GM12878 (cell line): ENCODE data around the gene KICS2. TPM values are rescaled to one million over a fixed set of nuclear protein-coding genes. Genes with fewer than 3 reads are reported as not detected.
"Not testable (repeated sequence)": the region's sequence is repeated elsewhere in the genome, so short reads cannot be mapped to it uniquely, and the experiment has no call there.

Source experiments
- ATAC-seq: fragments of 200-7000 bp; cut with Tn5 transposase; 3 replicates; pipeline ENCODE4 v1.9.1; 2020; ENCODE audit warnings: mild to moderate bottlenecking, moderate library complexity
- BruUV-seq: library from RNA; stranded (reverse); fragments of 400-500 nt; replicated peaks from 2 replicates; lab custom pipeline; 2021; lab: Mats Ljungman, UMichigan
- CTCF ChIA-PET: fragments of 300-600 bp; sonication (Branson Sonifier 250); formaldehyde crosslinking; extraction: SDS; loops from one replicate; lab custom pipeline; 2021; ENCODE audit warnings: inconsistent platforms; lab: Yijun Ruan, JAX
- POLR2A ChIA-PET: fragments of 350-600 bp; formaldehyde crosslinking; extraction: SDS; loops from one replicate; lab custom pipeline; 2021; ENCODE audit warnings: inconsistent platforms; lab: Charles Lee
- RAD21 ChIA-PET: fragments of 300-600 bp; sonication (Branson Sonifier 250); formaldehyde crosslinking; loops from one replicate; lab custom pipeline; 2023; ENCODE audit warnings: antibody characterized with exemption; ENCODE audit not compliant: unreplicated experiment; lab: Charles Lee
- SMC1A ChIA-PET: fragments of 300-600 bp; sonication (Branson Sonifier 250); formaldehyde crosslinking; loops from one replicate; lab custom pipeline; 2023; ENCODE audit not compliant: unreplicated experiment, uncharacterized antibody; lab: Charles Lee
- DNase-seq: peaks from one replicate; pipeline ENCODE4 v3.0.0-alpha.2; 2011; ENCODE audit warnings: low read depth, low spot score
- FAIRE-seq: peaks from 3 replicates; lab custom pipeline; 2011; peaks lifted over from hg19 to GRCh38; lab: Jason Lieb, UNC
- H2AFZ ChIP-seq: 2 replicates; pipeline ENCODE4 v1.6.0; 2011; ENCODE audit warnings: low read depth, low read length, control low read depth; ENCODE audit not compliant: control insufficient read depth
- H3K27ac ChIP-seq: 2 replicates; pipeline ENCODE4 v1.5.1; 2011; ENCODE audit warnings: control low read depth; ENCODE audit not compliant: control insufficient read depth, insufficient read depth
- H3K27me3 ChIP-seq, 2 experiments: replicated peaks in 1 of 2; 2 replicates each; pipeline versions ENCODE4 v1.6.0 to v1.6.1; 2011; ENCODE audit warnings: low read length in 1 of 2; ENCODE audit not compliant: control insufficient read depth in 2 of 2, insufficient read depth in 2 of 2
- H3K36me3 ChIP-seq, 2 experiments: 2 replicates each; pipeline ENCODE4 v1.5.1; 2011; ENCODE audit warnings: low read length in 1 of 2; ENCODE audit not compliant: control insufficient read depth in 2 of 2, insufficient read depth in 2 of 2
- H3K4me1 ChIP-seq: 2 replicates; pipeline ENCODE4 v1.6.1; 2011; ENCODE audit warnings: mild to moderate bottlenecking, low read length, moderate library complexity, mixed read lengths; ENCODE audit not compliant: control insufficient read depth, insufficient read depth
- H3K4me2 ChIP-seq: 2 replicates; pipeline ENCODE4 v1.6.0; 2011; ENCODE audit warnings: control low read depth; ENCODE audit not compliant: control insufficient read depth, insufficient read depth
- H3K4me3 ChIP-seq: fragments of 200-600 bp; sonication (generic); 2 replicates; pipeline ENCODE4 v1.5.1; 2016
- H3K79me2 ChIP-seq: 2 replicates; pipeline ENCODE4 v1.6.0; 2011; ENCODE audit warnings: low read length; ENCODE audit not compliant: control insufficient read depth, insufficient read depth
- H3K9ac ChIP-seq: 2 replicates; pipeline ENCODE4 v1.8.0; 2011; ENCODE audit warnings: low read length, control low read depth, mixed read lengths; ENCODE audit not compliant: control insufficient read depth, insufficient read depth
- H3K9me3 ChIP-seq: replicated peaks from 3 replicates; pipeline ENCODE4 v1.5.1; 2011; ENCODE audit warnings: mild to moderate bottlenecking, low read length; ENCODE audit not compliant: control insufficient read depth, insufficient read depth
- H4K20me1 ChIP-seq: 2 replicates; pipeline ENCODE4 v1.6.0; 2011; ENCODE audit not compliant: control insufficient read depth, insufficient read depth
- HDAC6 ChIP-seq: fragments of 200-600 bp; sonication (generic); IDR thresholded peaks from one replicate; pipeline ENCODE4 v1.8.0; 2017; ENCODE audit warnings: antibody characterized with exemption; ENCODE audit not compliant: unreplicated experiment
- HSF1 ChIP-seq: fragments of 150-350 bp; IDR thresholded peaks from 2 replicates; pipeline ENCODE4 v1.6.1; 2014; ENCODE audit warnings: mild to moderate bottlenecking, low read depth, low read length
- SMARCA5 ChIP-seq: fragments of 450-650 bp; IDR thresholded peaks from 2 replicates; pipeline ENCODE4 v1.6.1; 2017; ENCODE audit warnings: mild to moderate bottlenecking
- WGBS: methylation state at CpG from one replicate; pipeline ENCODE4 v1.1.6; 2016; ENCODE audit warnings: low lambda C conversion rate; ENCODE audit not compliant: insufficient replicate concordance, insufficient coverage; ENCODE audit errors: missing lambda C conversion rate; 5-methylcytosine and 5-hydroxymethylcytosine counted together
- in situ Hi-C: fragments of 300-500 bp; cut with MboI; formaldehyde crosslinking; loops from 9 replicates; pipeline ENCODE4 v1.14.3; 2018; ENCODE audit warnings: mixed read lengths
- intact Hi-C: fragments of 100-400 bp; cut with micrococcal nuclease; formaldehyde crosslinking; loops from one replicate; pipeline ENCODE4 v1.14.2; 2022; ENCODE audit not compliant: unreplicated experiment
- polyA plus RNA-seq, 11 experiments: library from polyadenylated mRNA; depleted of rRNA in 4 of 11; unstranded in 6 of 11; stranded (reverse) in 5 of 11; fragments of >200 nt; fragmentation: Nextera tagmentation in 4 of 11; fragmentation: Illumina TruSeq in 1 of 11; extraction: Ambion mirVana in 4 of 11; extraction: Trizol in 1 of 11; gene quantifications; 1 replicate in 1 of 11; 2 replicates in 10 of 11; pipeline versions ENCODE4 v1.2.1 to v1.2.3, GENCODE V29; 2011 to 2016; ENCODE audit warnings: inconsistent platforms in 2 of 11, missing spikeins in 2 of 11, low read depth in 1 of 11
- total RNA-seq, 4 experiments: library from RNA; depleted of rRNA in 3 of 4; stranded (reverse); fragments of >200 nt in 3 of 4; fragmentation: Illumina TruSeq in 1 of 4; extraction: Trizol in 1 of 4; gene quantifications; 2 replicates each; pipeline versions ENCODE4 v1.2.1 to v1.2.3, GENCODE V29; 2013 to 2021

KICS2 gene
- total and polyA plus RNA-seq, 10 of the 15 experiments (the other 5 are each of a cell fraction or from before 2014, with no cell fraction given) = 3.9 to 13.1 (median 9.5) TPM

GRCh38 chr12:64217643-64218042 lies 4.5 kb downstream of the KICS2 start:
- H3K4me3 ChIP-seq, intact Hi-C loops, POLR2A ChIA-PET, H4K20me1 ChIP-seq, H3K9ac ChIP-seq, DNase-seq, FAIRE-seq, H3K27ac ChIP-seq, BruUV-seq, H3K4me2 ChIP-seq, H2AFZ ChIP-seq, H3K27me3 ChIP-seq, H3K36me3 ChIP-seq, H3K4me1 ChIP-seq, H3K9me3 ChIP-seq, in situ Hi-C loops, ATAC-seq: not testable (repeated sequence)
- ChIA-PET RAD21 (interaction anchor here (2.8 kb wide), 1 partner anchor 373 kb away, joined by 8 read pairs; the partner anchor contains the start of gene SRGAP1), CTCF (interaction anchor here (0.8 to 1.9 kb wide), 3 partner anchors 374 to 416 kb away, joined by 3 to 11 read pairs (median 3); partner anchors contain the start of gene SRGAP1), SMC1A (interaction anchor here (0.6 to 2.3 kb wide), 3 partner anchors 12 to 452 kb away, joined by 4 to 10 read pairs (median 4); partner anchors contain the start of gene SRGAP1)
- peaks cover 26% of the 10 kb centered on the region for H3K79me2 ChIP-seq
- over 99% methylated on average over 7 of the region's 7 CpGs for WGBS

GRCh38 chr12:64216239-64216638 lies 5.9 kb downstream of the KICS2 start:
- in situ Hi-C loops = no loop called here
- TF ChIP-seq HDAC6 (no peak), SMARCA5 (no peak), HSF1 (no peak)
- Histone ChIP-seq H3K4me1 (no peaks in the 10 kb centered on the region; the same call in 1 of the 2 replicates), H2AFZ (no peak overlapping the region), H3K27me3 (no peaks in the 10 kb centered on the region), H3K4me2 (no peak overlapping the region), H3K9ac (no peak overlapping the region), H4K20me1 (no peaks in the 10 kb centered on the region), H3K9me3 (no peaks in the 10 kb centered on the region), H3K4me3 (no peak overlapping the region), H3K27ac (no peak overlapping the region), H3K36me3 (no peaks in the 10 kb centered on the region; a peak in 1 of 4 replicates), H3K79me2 (peaks cover 19% of the 10 kb centered on the region)
- no peak for DNase-seq
- intact Hi-C loops = no loop called here
- FAIRE-seq = no peak
- no TSS peak for BruUV-seq
- SMC1A ChIA-PET = no interaction called here
- no peak for ATAC-seq
- CTCF ChIA-PET = interaction anchor here (1.1 kb wide), 1 partner anchor 20 kb away, joined by 3 read pairs; no protein-coding TSS in a partner anchor
- POLR2A ChIA-PET = interaction anchor here (0.6 kb wide), 1 partner anchor 28 kb away, joined by 4 read pairs; no protein-coding TSS in a partner anchor
- RAD21 ChIA-PET = no interaction called here
